Diencephalon (tissue), 1 donor: ENCODE data around the gene NELL1. TPM values are rescaled to one million over a fixed set of nuclear protein-coding genes. Genes with fewer than 3 reads are reported as not detected.

Experiments used
- small RNA-seq: library from RNA; depleted of rRNA; stranded (forward); fragments of <200 nt; gene quantifications from one replicate; pipeline ENCODE3, GENCODE V24; 2014
- total RNA-seq: library from RNA; depleted of rRNA; stranded (reverse); fragments of >200 nt; gene quantifications from one replicate; pipeline ENCODE4 v1.2.3, GENCODE V29; 2014

NELL1 gene
- total RNA-seq: 77.5 TPM

DNA sequence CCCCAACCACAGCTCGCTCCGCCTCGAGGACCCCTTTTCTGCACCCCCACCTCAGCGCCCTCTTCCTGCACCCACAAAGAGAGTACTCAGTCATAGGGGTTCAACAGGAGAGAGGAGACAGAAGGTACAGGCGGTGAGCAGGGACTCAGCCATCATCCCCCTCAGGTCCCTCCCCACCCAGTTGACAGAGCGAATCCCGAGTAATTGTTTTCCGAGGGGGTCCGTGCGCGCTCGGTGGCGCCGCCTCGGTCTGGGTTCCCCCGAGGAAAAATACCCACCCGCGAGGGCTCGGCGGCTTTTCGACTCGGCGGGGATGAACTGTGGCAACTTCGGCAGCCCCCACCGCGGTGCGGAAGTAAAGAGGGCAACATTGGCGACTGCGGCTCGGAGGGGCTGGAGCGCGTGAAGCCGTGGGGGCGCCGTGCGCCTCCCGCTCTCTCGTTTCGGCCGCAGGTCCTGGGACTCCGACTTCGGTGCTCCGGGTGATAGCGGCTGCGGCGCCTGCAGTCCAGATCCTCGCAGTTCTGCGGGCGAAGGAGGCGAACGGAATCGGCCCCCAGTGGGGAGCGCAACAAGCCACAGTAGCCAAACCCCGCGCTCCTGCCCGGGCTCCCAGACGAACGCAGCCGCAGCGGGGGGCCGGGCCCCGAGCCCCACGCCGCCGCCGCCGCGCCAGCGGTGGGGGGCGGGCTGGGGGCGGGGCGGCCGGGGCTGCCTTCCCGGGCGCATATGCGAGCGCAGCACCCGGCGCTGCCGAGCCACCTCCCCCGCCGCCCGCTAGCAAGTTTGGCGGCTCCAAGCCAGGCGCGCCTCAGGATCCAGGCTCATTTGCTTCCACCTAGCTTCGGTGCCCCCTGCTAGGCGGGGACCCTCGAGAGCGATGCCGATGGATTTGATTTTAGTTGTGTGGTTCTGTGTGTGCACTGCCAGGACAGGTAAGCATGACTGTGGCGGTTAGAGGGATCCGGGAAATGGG is at the start of gene NELL1:
Gene NELL1, plus strand, starts transcription at position 743 of the 976 bp plus-strand sequence.

Small RNA genes lying within 50 kb of the gene (small RNA-seq; reads per million reads assigned to genes)
- gene RNA5SP336 (17.7 reads per million, percentile 94 among the genes with 10 or more reads in this experiment), gene RNA5SP337 (not detected)

Other genes starting within 250 kb of the NELL1 start
- 0.23 TPM for gene SLC6A5, start 70.0 kb upstream of the NELL1 start, total RNA-seq